ENCODE results near the gene ACRBP.
A peak's percentile ranks its signal among the peaks of the same experiment; 100 is the strongest.

The ACRBP gene

DNA sequence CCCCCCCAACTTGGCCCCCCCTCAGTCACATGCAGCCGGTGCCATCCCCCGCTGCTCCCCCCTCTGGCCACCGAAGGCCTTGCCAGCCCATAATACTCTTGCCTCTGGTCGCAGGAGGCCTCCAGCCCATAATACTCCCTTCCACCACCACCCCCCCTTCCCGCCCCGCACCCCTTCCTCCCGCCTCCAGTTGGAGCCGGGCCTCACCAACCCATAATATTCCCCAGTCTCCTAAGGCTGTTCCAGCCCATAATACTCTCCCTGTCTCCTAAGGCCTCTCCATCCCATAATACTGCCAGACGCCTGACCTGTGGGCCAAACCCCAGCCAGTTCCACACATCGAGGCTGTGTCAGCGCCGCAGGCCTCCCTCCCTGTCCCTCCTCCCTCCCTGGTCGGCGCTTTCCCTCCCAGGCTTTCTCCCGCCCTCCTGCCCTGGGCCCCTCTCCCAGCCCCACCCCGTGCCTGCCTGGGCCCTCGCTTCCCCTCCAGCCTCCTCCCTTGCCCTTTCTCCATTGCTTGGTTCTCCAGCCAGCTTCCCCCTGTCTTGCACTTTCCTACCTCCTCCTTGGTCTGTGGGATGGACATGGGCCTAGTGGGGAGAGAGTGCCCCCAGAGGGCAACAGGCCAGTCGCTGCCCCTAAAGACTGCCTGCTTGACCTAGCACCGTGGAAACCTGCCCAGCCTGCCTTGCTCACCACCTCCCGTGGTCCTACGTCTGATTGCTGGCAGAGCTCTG is 33.3 kb downstream of the ACRBP start (continued):
- TF ChIP-seq, protein P1, sequence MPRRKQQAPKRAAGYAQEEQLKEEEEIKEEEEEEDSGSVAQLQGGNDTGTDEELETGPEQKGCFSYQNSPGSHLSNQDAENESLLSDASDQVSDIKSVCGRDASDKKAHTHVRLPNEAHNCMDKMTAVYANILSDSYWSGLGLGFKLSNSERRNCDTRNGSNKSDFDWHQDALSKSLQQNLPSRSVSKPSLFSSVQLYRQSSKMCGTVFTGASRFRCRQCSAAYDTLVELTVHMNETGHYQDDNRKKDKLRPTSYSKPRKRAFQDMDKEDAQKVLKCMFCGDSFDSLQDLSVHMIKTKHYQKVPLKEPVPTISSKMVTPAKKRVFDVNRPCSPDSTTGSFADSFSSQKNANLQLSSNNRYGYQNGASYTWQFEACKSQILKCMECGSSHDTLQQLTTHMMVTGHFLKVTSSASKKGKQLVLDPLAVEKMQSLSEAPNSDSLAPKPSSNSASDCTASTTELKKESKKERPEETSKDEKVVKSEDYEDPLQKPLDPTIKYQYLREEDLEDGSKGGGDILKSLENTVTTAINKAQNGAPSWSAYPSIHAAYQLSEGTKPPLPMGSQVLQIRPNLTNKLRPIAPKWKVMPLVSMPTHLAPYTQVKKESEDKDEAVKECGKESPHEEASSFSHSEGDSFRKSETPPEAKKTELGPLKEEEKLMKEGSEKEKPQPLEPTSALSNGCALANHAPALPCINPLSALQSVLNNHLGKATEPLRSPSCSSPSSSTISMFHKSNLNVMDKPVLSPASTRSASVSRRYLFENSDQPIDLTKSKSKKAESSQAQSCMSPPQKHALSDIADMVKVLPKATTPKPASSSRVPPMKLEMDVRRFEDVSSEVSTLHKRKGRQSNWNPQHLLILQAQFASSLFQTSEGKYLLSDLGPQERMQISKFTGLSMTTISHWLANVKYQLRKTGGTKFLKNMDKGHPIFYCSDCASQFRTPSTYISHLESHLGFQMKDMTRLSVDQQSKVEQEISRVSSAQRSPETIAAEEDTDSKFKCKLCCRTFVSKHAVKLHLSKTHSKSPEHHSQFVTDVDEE (CRISPR knock-in tag; IDR thresholded peaks at IDR 0.05): peak; percentile 68
- peak; percentile 44; the same call in 1 of the 2 replicates for TF ChIP-seq TCF4 (CRISPR knock-in tag; IDR thresholded peaks at IDR 0.05; ENCODE audit: borderline replicate concordance)

DNA sequence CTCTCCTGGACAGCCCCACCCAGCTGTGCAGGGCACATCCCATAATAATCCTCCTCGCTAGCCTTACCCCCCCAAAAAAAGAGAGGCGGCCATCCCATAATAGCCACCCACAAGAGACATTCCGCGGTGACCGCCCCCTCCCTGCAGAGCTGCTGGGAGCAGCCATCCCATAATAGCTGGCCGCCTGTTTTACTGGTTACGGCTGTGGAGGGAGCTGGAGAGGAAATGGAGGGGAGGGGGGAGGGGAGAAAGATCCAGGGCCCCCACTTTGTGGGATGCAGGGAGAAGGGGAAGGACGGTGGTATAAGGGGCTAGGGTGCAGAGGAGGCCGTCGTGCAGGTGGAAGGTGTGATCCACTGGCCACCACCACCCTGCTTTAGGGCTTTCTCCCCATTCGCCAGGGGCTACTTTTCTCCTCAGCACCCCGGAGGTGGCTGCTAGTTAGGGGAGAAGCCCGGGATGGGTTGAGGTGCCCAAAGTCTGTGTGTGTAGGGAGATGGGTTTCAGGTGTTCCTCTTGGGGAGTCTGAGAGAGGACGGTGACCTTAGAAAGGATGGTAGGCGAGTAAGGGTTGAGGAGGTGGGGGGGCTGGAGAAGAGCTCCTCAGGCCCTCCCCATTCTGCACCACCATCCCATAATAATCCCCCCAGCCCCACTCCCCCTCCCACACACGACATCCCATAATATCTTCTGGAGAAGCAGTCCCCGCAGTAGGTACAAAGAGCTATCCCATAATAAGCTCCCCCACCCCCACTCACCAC is 34.0 kb downstream of the ACRBP start:
- TF ChIP-seq, protein P2, sequence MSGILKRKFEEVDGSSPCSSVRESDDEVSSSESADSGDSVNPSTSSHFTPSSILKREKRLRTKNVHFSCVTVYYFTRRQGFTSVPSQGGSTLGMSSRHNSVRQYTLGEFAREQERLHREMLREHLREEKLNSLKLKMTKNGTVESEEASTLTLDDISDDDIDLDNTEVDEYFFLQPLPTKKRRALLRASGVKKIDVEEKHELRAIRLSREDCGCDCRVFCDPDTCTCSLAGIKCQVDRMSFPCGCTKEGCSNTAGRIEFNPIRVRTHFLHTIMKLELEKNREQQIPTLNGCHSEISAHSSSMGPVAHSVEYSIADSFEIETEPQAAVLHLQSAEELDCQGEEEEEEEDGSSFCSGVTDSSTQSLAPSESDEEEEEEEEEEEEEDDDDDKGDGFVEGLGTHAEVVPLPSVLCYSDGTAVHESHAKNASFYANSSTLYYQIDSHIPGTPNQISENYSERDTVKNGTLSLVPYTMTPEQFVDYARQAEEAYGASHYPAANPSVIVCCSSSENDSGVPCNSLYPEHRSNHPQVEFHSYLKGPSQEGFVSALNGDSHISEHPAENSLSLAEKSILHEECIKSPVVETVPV (CRISPR knock-in tag; IDR thresholded peaks at IDR 0.05): no peak
- TF ChIP-seq, protein P1 (CRISPR knock-in tag; IDR thresholded peaks at IDR 0.05): 0 out of 2 replicates have a peak, but pooled peaks have one; percentile 3
- 0 out of 2 replicates have a peak, but pooled peaks have one; percentile 51 for TF ChIP-seq ZNF565 (CRISPR knock-in tag; conservative IDR thresholded peaks at IDR 0.05; ENCODE audit: low read depth)
- no peak for TF ChIP-seq BACH2 (CRISPR knock-in tag; IDR thresholded peaks at IDR 0.05; ENCODE audit: borderline replicate concordance)
- peak; percentile 50; the same call in 1 of the 2 replicates for TF ChIP-seq ZNF70 (CRISPR knock-in tag; IDR thresholded peaks at IDR 0.05)
- 0 out of 2 replicates have a peak, but pooled peaks have one; percentile 35 for TF ChIP-seq ARNTL (CRISPR knock-in tag; IDR thresholded peaks at IDR 0.05; ENCODE audit: borderline replicate concordance, low read depth)
- TF ChIP-seq, protein P3, sequence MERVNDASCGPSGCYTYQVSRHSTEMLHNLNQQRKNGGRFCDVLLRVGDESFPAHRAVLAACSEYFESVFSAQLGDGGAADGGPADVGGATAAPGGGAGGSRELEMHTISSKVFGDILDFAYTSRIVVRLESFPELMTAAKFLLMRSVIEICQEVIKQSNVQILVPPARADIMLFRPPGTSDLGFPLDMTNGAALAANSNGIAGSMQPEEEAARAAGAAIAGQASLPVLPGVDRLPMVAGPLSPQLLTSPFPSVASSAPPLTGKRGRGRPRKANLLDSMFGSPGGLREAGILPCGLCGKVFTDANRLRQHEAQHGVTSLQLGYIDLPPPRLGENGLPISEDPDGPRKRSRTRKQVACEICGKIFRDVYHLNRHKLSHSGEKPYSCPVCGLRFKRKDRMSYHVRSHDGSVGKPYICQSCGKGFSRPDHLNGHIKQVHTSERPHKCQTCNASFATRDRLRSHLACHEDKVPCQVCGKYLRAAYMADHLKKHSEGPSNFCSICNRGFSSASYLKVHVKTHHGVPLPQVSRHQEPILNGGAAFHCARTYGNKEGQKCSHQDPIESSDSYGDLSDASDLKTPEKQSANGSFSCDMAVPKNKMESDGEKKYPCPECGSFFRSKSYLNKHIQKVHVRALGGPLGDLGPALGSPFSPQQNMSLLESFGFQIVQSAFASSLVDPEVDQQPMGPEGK (CRISPR knock-in tag; IDR thresholded peaks at IDR 0.05; ENCODE audit: borderline replicate concordance): 0 out of 2 replicates have a peak, but pooled peaks have one; percentile 72
- peak; percentile 45; the same call in 1 of the 2 replicates for TF ChIP-seq ZFP30 (CRISPR knock-in tag; IDR thresholded peaks at IDR 0.05)
- TF ChIP-seq SNAI2 (CRISPR knock-in tag; IDR thresholded peaks at IDR 0.05): peak; percentile 50; the same call in 1 of the 2 replicates
- 0 out of 2 replicates have a peak, but pooled peaks have one; percentile 38 for TF ChIP-seq CSDC2 (CRISPR knock-in tag; IDR thresholded peaks at IDR 0.05)
- TF ChIP-seq ISL1 (CRISPR knock-in tag; IDR thresholded peaks at IDR 0.05): no peak
- peak; percentile 38 for ATAC-seq

DNA sequence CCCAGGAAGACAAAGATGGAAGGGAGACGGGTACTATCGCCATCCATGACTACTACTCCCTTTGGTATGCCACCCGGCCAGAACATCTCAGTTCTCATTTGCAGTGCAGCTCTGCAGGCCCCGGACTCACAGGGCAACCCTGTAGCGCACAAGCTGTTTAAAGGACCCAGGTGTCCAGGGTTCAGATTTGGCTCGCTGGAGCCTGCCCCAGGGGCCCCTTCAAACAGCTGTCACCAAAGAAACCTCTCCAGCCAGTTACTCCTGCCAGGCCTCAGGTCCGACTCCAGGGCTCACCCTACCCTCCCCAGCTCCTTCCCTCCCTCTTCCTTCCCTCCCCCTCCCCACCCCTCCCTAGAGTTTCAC is 34.6 kb downstream of the ACRBP start:
- TF ChIP-seq, protein P4, sequence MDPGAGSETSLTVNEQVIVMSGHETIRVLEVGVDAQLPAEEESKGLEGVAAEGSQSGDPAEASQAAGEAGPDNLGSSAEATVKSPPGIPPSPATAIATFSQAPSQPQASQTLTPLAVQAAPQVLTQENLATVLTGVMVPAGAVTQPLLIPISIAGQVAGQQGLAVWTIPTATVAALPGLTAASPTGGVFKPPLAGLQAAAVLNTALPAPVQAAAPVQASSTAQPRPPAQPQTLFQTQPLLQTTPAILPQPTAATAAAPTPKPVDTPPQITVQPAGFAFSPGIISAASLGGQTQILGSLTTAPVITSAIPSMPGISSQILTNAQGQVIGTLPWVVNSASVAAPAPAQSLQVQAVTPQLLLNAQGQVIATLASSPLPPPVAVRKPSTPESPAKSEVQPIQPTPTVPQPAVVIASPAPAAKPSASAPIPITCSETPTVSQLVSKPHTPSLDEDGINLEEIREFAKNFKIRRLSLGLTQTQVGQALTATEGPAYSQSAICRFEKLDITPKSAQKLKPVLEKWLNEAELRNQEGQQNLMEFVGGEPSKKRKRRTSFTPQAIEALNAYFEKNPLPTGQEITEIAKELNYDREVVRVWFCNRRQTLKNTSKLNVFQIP (CRISPR knock-in tag; IDR thresholded peaks at IDR 0.05; ENCODE audit: borderline replicate concordance, low read depth): no peak
- TF ChIP-seq TOX (CRISPR knock-in tag; IDR thresholded peaks at IDR 0.05; ENCODE audit: borderline replicate concordance): no peak
- TF ChIP-seq ZNF565 (CRISPR knock-in tag; conservative IDR thresholded peaks at IDR 0.05; ENCODE audit: low read depth): no peak
- TF ChIP-seq ZC3H10 (CRISPR knock-in tag; IDR thresholded peaks at IDR 0.05): no peak
- no peak for TF ChIP-seq SNAI2 (CRISPR knock-in tag; IDR thresholded peaks at IDR 0.05)
- TF ChIP-seq ZNF70 (CRISPR knock-in tag; IDR thresholded peaks at IDR 0.05): no peak
- TF ChIP-seq, protein P1 (CRISPR knock-in tag; IDR thresholded peaks at IDR 0.05): no peak
- TF ChIP-seq ISL1 (CRISPR knock-in tag; IDR thresholded peaks at IDR 0.05): no peak
- no peak for TF ChIP-seq RARB (CRISPR knock-in tag; IDR thresholded peaks at IDR 0.05)
- no peak for TF ChIP-seq ZFP30 (CRISPR knock-in tag; IDR thresholded peaks at IDR 0.05)
- no peak for TF ChIP-seq ZNF8 (CRISPR knock-in tag; IDR thresholded peaks at IDR 0.05)
- no peak for TF ChIP-seq ESRRG (CRISPR knock-in tag; IDR thresholded peaks at IDR 0.05)
- peak; percentile 0; the same call in 1 of the 3 replicates for ATAC-seq

Measured in SK-N-SH treated with all-trans-retinoic acid at 6 μM for 48 hours (cell line).